Adrenal gland (tissue), 12 donors: ENCODE measurements around the gene TBC1D22A. TPM values are rescaled to one million over a fixed set of nuclear protein-coding genes. Genes with fewer than 3 reads are reported as not detected.

Source experiments
- DNase-seq, 7 donors: peaks; one replicate each; pipeline ENCODE4 v3.0.0-alpha.2; 2019 to 2020
- H3K27ac ChIP-seq, 5 donors: fragments of 200-600 bp; sonication (generic) in 4 of 5; 1 replicate in 3 of 5; 2 replicates in 2 of 5; pipeline versions ENCODE4 v1.5.1 to v1.8.0; 2016 to 2020; ENCODE audit warnings: mild to moderate bottlenecking in 1 of 5
- H3K27me3 ChIP-seq: fragments of 200-600 bp; 2 replicates; pipeline ENCODE4 v1.8.0; 2021
- H3K36me3 ChIP-seq, 2 donors: fragments of 200-600 bp; replicated peaks in 1 of 2; 1 replicate in 1 of 2; 2 replicates in 1 of 2; pipeline versions ENCODE4 v1.5.1 to v1.8.0; 2018 to 2022
- H3K4me1 ChIP-seq, 2 donors: fragments of 200-600 bp; replicated peaks in 1 of 2; 1 replicate in 1 of 2; 2 replicates in 1 of 2; pipeline versions ENCODE4 v1.5.1 to v1.8.0; 2018 to 2021
- H3K4me3 ChIP-seq, 4 donors: fragments of 200-600 bp; sonication (generic) in 3 of 4; one replicate each; pipeline ENCODE4 v1.5.1; 2016 to 2018
- H3K9me3 ChIP-seq, 3 donors: fragments of 200-600 bp; sonication (generic) in 1 of 3; replicated peaks in 1 of 3; 1 replicate in 2 of 3; 2 replicates in 1 of 3; pipeline versions ENCODE4 v1.5.1 to v1.8.0; 2016 to 2021
- POLR2A ChIP-seq, 2 donors: fragments of 450-650 bp; IDR thresholded peaks; one replicate each; pipeline ENCODE4 v1.6.1; 2017; ENCODE audit warnings: antibody characterized with exemption in 2 of 2, mild to moderate bottlenecking in 2 of 2, moderate library complexity in 1 of 2
- WGBS, 4 donors: extraction: QIAGEN DNeasy Blood & Tissue Kit in 2 of 4; methylation state at CpG; one replicate each; pipeline versions ENCODE4 v1.1.5 to v1.1.7; 2013 to 2017; 5-methylcytosine and 5-hydroxymethylcytosine counted together
- intact Hi-C, 2 donors: fragments of 100-400 bp; cut with DNase I; formaldehyde crosslinking; loops; one replicate each; pipeline versions ENCODE4 v1.14.1 to v1.15.0; 2022 to 2023
- polyA plus RNA-seq, 3 donors: library from polyadenylated mRNA; stranded (reverse); fragments of 200-250 nt in 2 of 3; fragments of 350-450 nt in 1 of 3; fragmentation: Illumina TruSeq in 1 of 3; extraction: RNeasy Lipid Tissue Mini Kit (QIAGEN cat#74804) in 1 of 3; gene quantifications; one replicate each; pipeline ENCODE4 v1.2.3, GENCODE V29; 2013 to 2014
- total RNA-seq, 9 donors: library from RNA; depleted of rRNA in 4 of 9; stranded (reverse); fragments of >200 nt in 4 of 9; fragments of 120-200 nt in 1 of 9; fragmentation: NEBNext Ultra II Directional in 1 of 9; extraction: Animal tissue kit (Norgen Biotek cat#: 25700) in 1 of 9; gene quantifications; one replicate each; pipeline versions ENCODE4 v1.1.0 to v1.2.4, GENCODE V29; 2013 to 2023
- TF ChIP-seq, protein P1 (sequence below), 6 experiments: fragments of 450-650 bp in 4 of 6; fragments of 200-600 bp in 2 of 6; sonication (generic) in 1 of 6; IDR thresholded peaks; 1 replicate in 5 of 6; 2 replicates in 1 of 6; pipeline versions ENCODE4 v1.5.1 to v1.8.0; 2016 to 2021; ENCODE audit warnings: antibody characterized with exemption in 6 of 6, mild to moderate bottlenecking in 2 of 6, moderate library complexity in 1 of 6
- donor health status: healthy with polysubstance abuse.
- donor health status: Bipolar disorder and iron deficiency.
- donor health status: DM: yes; HTN: yes; CAD: no.
- donor health status: DM: no; HTN: no; CAD: no.
- donor health status: DM: no; HTN: no; CAD: no.
- donor health status: DM: yes; HTN: yes; CAD: no.

The TBC1D22A gene
- total and polyA plus RNA-seq, 12 donors = 11.5 to 44.2 (median 28.1) TPM

DNA sequence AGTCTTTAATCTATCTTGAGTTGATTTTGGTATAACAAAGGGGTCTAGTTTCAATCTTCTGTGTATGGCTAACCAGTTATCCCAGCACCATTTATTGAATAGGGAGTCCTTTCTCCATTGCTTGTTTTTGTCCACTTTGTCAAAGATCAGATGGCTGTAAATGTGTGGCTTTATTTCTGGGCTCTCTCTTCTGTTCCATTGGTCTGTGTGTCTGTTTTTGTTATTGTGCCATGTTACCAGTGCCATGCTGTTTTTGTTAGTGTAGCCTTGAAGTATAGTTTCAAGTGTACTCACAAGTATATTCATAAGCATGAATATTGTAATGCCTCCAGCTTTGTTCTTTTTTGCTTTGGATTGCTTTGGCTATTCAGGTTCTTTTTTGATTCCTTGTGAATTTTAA is 159.6 kb downstream of the TBC1D22A start:
- Histone ChIP-seq H3K36me3 (no peaks in the 10 kb centered on the region), H3K9me3 (no peaks in the 10 kb centered on the region), H3K27ac (no peak overlapping the region), H3K4me3 (no peak overlapping the region), H3K27me3 (no peaks in the 10 kb centered on the region), H3K4me1 (no peaks in the 10 kb centered on the region)
- no peak for DNase-seq
- TF ChIP-seq POLR2A (IDR thresholded peaks at IDR 0.05) = no peak
- TF ChIP-seq, protein P1, sequence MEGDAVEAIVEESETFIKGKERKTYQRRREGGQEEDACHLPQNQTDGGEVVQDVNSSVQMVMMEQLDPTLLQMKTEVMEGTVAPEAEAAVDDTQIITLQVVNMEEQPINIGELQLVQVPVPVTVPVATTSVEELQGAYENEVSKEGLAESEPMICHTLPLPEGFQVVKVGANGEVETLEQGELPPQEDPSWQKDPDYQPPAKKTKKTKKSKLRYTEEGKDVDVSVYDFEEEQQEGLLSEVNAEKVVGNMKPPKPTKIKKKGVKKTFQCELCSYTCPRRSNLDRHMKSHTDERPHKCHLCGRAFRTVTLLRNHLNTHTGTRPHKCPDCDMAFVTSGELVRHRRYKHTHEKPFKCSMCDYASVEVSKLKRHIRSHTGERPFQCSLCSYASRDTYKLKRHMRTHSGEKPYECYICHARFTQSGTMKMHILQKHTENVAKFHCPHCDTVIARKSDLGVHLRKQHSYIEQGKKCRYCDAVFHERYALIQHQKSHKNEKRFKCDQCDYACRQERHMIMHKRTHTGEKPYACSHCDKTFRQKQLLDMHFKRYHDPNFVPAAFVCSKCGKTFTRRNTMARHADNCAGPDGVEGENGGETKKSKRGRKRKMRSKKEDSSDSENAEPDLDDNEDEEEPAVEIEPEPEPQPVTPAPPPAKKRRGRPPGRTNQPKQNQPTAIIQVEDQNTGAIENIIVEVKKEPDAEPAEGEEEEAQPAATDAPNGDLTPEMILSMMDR (IDR thresholded peaks at IDR 0.05) = no peak
- intact Hi-C loops = no loop called here

GRCh38 chr22:46923394-46923793 is 160.9 kb downstream of the TBC1D22A start:
- Histone ChIP-seq H3K27me3 (no peaks in the 10 kb centered on the region), H3K4me1 (no peaks in the 10 kb centered on the region), H3K4me3 (no peak overlapping the region), H3K27ac (no peak overlapping the region), H3K9me3 (no peaks in the 10 kb centered on the region), H3K36me3 (no peaks in the 10 kb centered on the region)
- TF ChIP-seq, protein P1 (IDR thresholded peaks at IDR 0.05) = no peak
- no peak for TF ChIP-seq POLR2A (IDR thresholded peaks at IDR 0.05)
- 94 to 99% (median 97%) methylated on average over 8 to 10 of the region's 10 CpGs for WGBS, 4 donors
- intact Hi-C loops = no loop called here
- peak in 1 of 7 donors; percentile 36 for DNase-seq

- no peak for TF ChIP-seq POLR2A (IDR thresholded peaks at IDR 0.05)
- TF ChIP-seq, protein P1 (IDR thresholded peaks at IDR 0.05) = no peak
- Histone ChIP-seq H3K4me3 (no peak overlapping the region), H3K27ac (no peak overlapping the region), H3K36me3 (no peaks in the 10 kb centered on the region), H3K9me3 (no peaks in the 10 kb centered on the region), H3K4me1 (no peaks in the 10 kb centered on the region), H3K27me3 (no peaks in the 10 kb centered on the region)
- DNase-seq = no peak
- WGBS, 4 donors = 59 to 77% (median 73%) methylated on average over 3 of the region's 3 CpGs
- intact Hi-C loops = no loop called here
Measured at GRCh38 chr22:46925818-46926217, 163.4 kb downstream of the TBC1D22A start.

- peak in 1 of 7 donors; percentile 11 for DNase-seq
- Histone ChIP-seq H3K27me3 (no peaks in the 10 kb centered on the region), H3K36me3 (no peaks in the 10 kb centered on the region), H3K9me3 (no peaks in the 10 kb centered on the region), H3K4me1 (no peaks in the 10 kb centered on the region), H3K4me3 (no peak overlapping the region), H3K27ac (no peak overlapping the region)
- intact Hi-C loops = no loop called here
- no peak for TF ChIP-seq POLR2A (IDR thresholded peaks at IDR 0.05)
- TF ChIP-seq, protein P1 (IDR thresholded peaks at IDR 0.05) = no peak
- WGBS, 4 donors = 80 to 88% (median 83%) methylated on average over 7 of the region's 7 CpGs
Measured at GRCh38 chr22:46929046-46929709, 166.7 kb downstream of the TBC1D22A start.
